Duodenal mucosa (tissue), 2 donors: Measurements from ENCODE around the gene PNLIP.

Experiments
- H3K27ac ChIP-seq: one replicate; pipeline ENCODE4 v1.7.0; 2013; ENCODE audit warnings: low read depth, low read length
- H3K27me3 ChIP-seq, 2 donors: one replicate each; pipeline ENCODE4 v1.7.0; 2013; ENCODE audit warnings: low read length in 2 of 2, control low read depth in 1 of 2; ENCODE audit not compliant: insufficient read depth in 2 of 2, control insufficient read depth in 1 of 2
- H3K36me3 ChIP-seq, 2 donors: one replicate each; pipeline ENCODE4 v1.7.0; 2013; ENCODE audit warnings: low read length in 2 of 2, control low read depth in 1 of 2; ENCODE audit not compliant: insufficient read depth in 2 of 2, control insufficient read depth in 1 of 2
- H3K4me1 ChIP-seq, 2 donors: one replicate each; pipeline ENCODE4 v1.7.0; 2013; ENCODE audit warnings: low read length in 2 of 2, control low read depth in 1 of 2; ENCODE audit not compliant: insufficient read depth in 2 of 2, control insufficient read depth in 1 of 2
- H3K4me3 ChIP-seq, 2 donors: one replicate each; pipeline ENCODE4 v1.7.0; 2013; ENCODE audit warnings: low read length in 2 of 2, low read depth in 1 of 2
- H3K9ac ChIP-seq, 2 donors: one replicate each; pipeline ENCODE4 v1.7.0; 2013; ENCODE audit warnings: low read length in 2 of 2, low read depth in 1 of 2
- H3K9me3 ChIP-seq, 2 donors: one replicate each; pipeline ENCODE4 v1.7.0; 2013; ENCODE audit warnings: low read length in 2 of 2, control low read depth in 1 of 2; ENCODE audit not compliant: control insufficient read depth in 1 of 2

The PNLIP gene

GRCh38 chr10:116566932-116567331 lies 21.2 kb downstream of the PNLIP start:
- Histone ChIP-seq H3K36me3 (no peaks in the 10 kb centered on the region), H3K4me3 (no peak overlapping the region), H3K27me3 (no peaks in the 10 kb centered on the region), H3K9me3 (no peaks in the 10 kb centered on the region), H3K27ac (no peak overlapping the region), H3K4me1 (no peaks in the 10 kb centered on the region), H3K9ac (no peak overlapping the region)

GRCh38 chr10:116567335-116567734 lies 21.6 kb downstream of the PNLIP start:
- Histone ChIP-seq H3K4me1 (no peaks in the 10 kb centered on the region), H3K4me3 (no peak overlapping the region), H3K27me3 (no peaks in the 10 kb centered on the region), H3K36me3 (no peaks in the 10 kb centered on the region), H3K9ac (no peak overlapping the region), H3K27ac (no peak overlapping the region), H3K9me3 (no peaks in the 10 kb centered on the region)

GRCh38 chr10:116574797-116575196 lies 29.1 kb downstream of the PNLIP start:
- Histone ChIP-seq H3K27me3 (no peaks in the 10 kb centered on the region), H3K4me3 (no peak overlapping the region), H3K27ac (no peak overlapping the region), H3K36me3 (no peaks in the 10 kb centered on the region), H3K4me1 (no peaks in the 10 kb centered on the region), H3K9ac (no peak overlapping the region), H3K9me3 (no peaks in the 10 kb centered on the region)

GRCh38 chr10:116587878-116588591 lies 42.3 kb downstream of the PNLIP start:
- H3K27me3 ChIP-seq: no peaks in the 10 kb centered on the region
- no peak overlapping the region for H3K27ac ChIP-seq
- H3K4me1 ChIP-seq: peaks cover 22 to 23% of the 10 kb centered on the region in 2 donors
- H3K9me3 ChIP-seq: no peaks in the 10 kb centered on the region
- H3K4me3 ChIP-seq: no peak overlapping the region
- no peaks in the 10 kb centered on the region for H3K36me3 ChIP-seq
- no peak overlapping the region for H3K9ac ChIP-seq

- Histone ChIP-seq H3K27ac (no peak overlapping the region), H3K4me1 (peaks cover 22 to 23% of the 10 kb centered on the region in 2 donors), H3K27me3 (no peaks in the 10 kb centered on the region), H3K4me3 (no peak overlapping the region), H3K36me3 (no peaks in the 10 kb centered on the region), H3K9me3 (no peaks in the 10 kb centered on the region), H3K9ac (no peak overlapping the region)
Measured at GRCh38 chr10:116588995-116589394, 43.3 kb downstream of the PNLIP start.

GRCh38 chr10:116589926-116590325 lies 44.2 kb downstream of the PNLIP start:
- H3K27me3 ChIP-seq: no peaks in the 10 kb centered on the region
- no peak overlapping the region for H3K9ac ChIP-seq
- no peaks in the 10 kb centered on the region for H3K36me3 ChIP-seq
- no peaks in the 10 kb centered on the region for H3K9me3 ChIP-seq
- H3K27ac ChIP-seq: no peak overlapping the region
- peaks cover 22 to 23% of the 10 kb centered on the region in 2 donors for H3K4me1 ChIP-seq
- H3K4me3 ChIP-seq: no peak overlapping the region

DNA sequence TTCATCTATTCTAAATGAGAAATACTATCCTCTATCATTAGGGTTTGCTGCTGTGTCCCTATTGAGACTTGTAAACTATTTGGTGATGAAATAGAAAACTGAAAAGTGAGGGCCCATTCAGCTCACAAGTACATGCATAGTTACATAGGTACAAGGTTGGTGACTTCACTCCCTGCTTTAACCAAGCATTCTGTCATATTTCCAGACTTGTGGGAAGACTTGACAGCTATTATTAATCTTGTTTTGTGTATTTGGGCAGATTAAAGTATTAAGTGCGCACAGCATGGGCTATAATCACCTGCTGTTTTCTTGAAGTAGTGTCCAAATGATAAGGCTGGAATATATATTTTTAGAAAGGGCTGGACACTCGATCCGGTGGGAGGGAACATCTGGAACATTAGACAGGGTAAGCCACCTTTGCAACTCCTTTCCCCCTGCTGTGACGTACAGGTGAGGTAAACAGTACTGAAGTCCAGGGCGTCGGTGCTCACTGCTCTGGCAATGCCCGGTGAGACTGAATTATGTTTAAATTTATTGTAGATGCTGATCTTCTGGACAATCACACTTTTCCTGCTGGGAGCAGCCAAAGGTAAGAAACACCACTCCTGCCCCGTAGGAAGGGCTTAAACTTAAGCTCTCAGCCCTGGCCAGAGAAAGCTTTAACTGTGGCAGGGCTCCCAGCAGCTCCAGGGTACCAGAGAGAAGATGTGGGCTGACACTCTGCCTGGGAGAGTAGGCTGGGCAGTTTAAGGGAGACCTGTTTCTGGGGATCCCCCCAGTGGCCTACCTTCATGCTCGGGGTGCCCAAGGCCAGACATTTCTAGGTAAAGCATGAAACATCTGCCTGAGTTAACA lies 45.1 kb downstream of the PNLIP start, which contains the start of gene PNLIPRP1:
Gene PNLIPRP1, plus strand, starts transcription at position 370 of the 855 bp plus-strand sequence. Its CDS starts 171 bp downstream, at position 541.
- Histone ChIP-seq H3K4me1 (peaks cover 22 to 23% of the 10 kb centered on the region in 2 donors), H3K9ac (no peak within 1 kb of the TSS), H3K27me3 (no peaks in the 10 kb centered on the region), H3K9me3 (no peaks in the 10 kb centered on the region), H3K4me3 (no peak within 1 kb of the TSS), H3K27ac (no peak within 1 kb of the TSS), H3K36me3 (no peaks in the 10 kb centered on the region)

- Histone ChIP-seq H3K27ac (no peak overlapping the region), H3K4me3 (no peak overlapping the region), H3K4me1 (peaks cover 22 to 23% of the 10 kb centered on the region in 2 donors), H3K9me3 (no peaks in the 10 kb centered on the region), H3K27me3 (no peaks in the 10 kb centered on the region), H3K36me3 (no peaks in the 10 kb centered on the region), H3K9ac (no peak overlapping the region)
Measured at GRCh38 chr10:116593139-116593740, 47.5 kb downstream of the PNLIP start.

DNA sequence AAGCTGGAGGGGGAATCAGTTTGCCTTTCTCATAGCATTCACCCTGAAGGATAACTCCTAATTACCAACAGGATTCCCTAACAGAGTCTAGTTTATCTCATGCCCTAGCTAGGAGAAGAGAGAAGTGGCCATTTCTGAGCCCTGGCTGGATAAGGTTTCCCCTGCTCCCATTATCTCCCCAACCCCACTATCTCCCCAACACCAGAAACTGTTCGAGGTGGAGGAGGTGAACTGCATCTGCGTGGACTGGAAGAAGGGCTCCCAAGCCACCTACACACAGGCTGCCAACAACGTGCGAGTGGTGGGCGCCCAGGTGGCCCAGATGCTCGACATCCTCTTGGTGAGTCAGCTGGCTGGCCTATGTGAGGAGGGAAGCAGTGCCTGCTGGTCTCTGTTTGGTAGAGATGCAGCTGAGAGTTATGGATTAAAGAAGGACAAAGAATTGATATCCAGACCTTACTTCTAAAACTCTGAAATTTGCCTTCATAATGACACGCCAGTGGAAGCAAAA lies 48.8 kb downstream of the PNLIP start:
- H3K9me3 ChIP-seq: no peaks in the 10 kb centered on the region
- H3K9ac ChIP-seq: no peak overlapping the region
- no peak overlapping the region for H3K4me3 ChIP-seq
- no peaks in the 10 kb centered on the region for H3K27me3 ChIP-seq
- no peaks in the 10 kb centered on the region for H3K36me3 ChIP-seq
- peaks cover 16 to 23% of the 10 kb centered on the region in 2 donors for H3K4me1 ChIP-seq
- no peak overlapping the region for H3K27ac ChIP-seq

DNA sequence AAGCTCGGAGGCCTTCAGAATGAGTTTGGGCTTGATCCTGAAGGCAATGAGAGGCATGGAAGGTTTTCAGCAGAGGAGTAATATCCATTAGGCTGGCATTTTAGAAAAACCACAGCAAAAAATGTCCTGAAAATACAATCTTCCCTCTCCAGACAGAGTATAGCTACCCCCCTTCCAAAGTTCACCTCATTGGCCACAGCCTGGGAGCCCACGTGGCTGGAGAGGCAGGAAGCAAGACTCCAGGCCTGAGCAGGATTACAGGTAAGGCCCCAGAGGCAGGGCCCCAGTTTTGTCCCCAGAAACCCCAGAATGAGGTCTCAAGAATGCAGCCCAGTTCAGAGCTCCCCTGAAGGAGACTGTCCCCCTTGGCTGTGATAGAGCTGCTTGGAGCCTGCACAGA lies 50.3 kb downstream of the PNLIP start:
- no peak overlapping the region for H3K4me3 ChIP-seq
- H3K9ac ChIP-seq: no peak overlapping the region
- H3K27me3 ChIP-seq: no peaks in the 10 kb centered on the region
- H3K36me3 ChIP-seq: no peaks in the 10 kb centered on the region
- no peaks in the 10 kb centered on the region for H3K9me3 ChIP-seq
- H3K27ac ChIP-seq: no peak overlapping the region
- H3K4me1 ChIP-seq: peaks cover 5 to 11% of the 10 kb centered on the region in 2 donors
